Glutamatergic neuron (in vitro differentiated cells): Measurements from ENCODE around the gene PPIF. TPM values are rescaled to one million over a fixed set of nuclear protein-coding genes. Genes with fewer than 3 reads are reported as not detected.
A peak's percentile ranks its signal among the peaks of the same experiment; 100 is the strongest.

ENCODE experiments used
- DNase-seq: peaks from one replicate; pipeline ENCODE4 v3.0.0; 2022
- H3K27ac Mint-ChIP-seq: one replicate; pipeline ENCODE4 v1.8.0; 2020; ENCODE audit warnings: mild to moderate bottlenecking, mixed read lengths, inconsistent platforms; ENCODE audit not compliant: unreplicated experiment
- H3K27me3 Mint-ChIP-seq: one replicate; pipeline ENCODE4 v1.8.0; 2020; ENCODE audit warnings: mild to moderate bottlenecking, moderate library complexity, mixed read lengths, inconsistent platforms; ENCODE audit not compliant: unreplicated experiment
- H3K36me3 Mint-ChIP-seq: one replicate; pipeline ENCODE4 v1.8.0; 2020; ENCODE audit warnings: mild to moderate bottlenecking, mixed read lengths, inconsistent platforms; ENCODE audit not compliant: unreplicated experiment
- H3K4me1 Mint-ChIP-seq: one replicate; pipeline ENCODE4 v1.8.0; 2020; ENCODE audit warnings: mild to moderate bottlenecking, low read depth, mixed read lengths, inconsistent platforms; ENCODE audit not compliant: unreplicated experiment
- H3K4me3 Mint-ChIP-seq: one replicate; pipeline ENCODE4 v1.8.0; 2020; ENCODE audit warnings: mild to moderate bottlenecking, mixed read lengths, inconsistent platforms; ENCODE audit not compliant: unreplicated experiment
- H3K9me3 Mint-ChIP-seq: one replicate; pipeline ENCODE4 v1.8.0; 2020; ENCODE audit warnings: mild to moderate bottlenecking, moderate library complexity, mixed read lengths, inconsistent platforms; ENCODE audit not compliant: unreplicated experiment
- CTCF ChIP-seq: fragments of 200-600 bp; sonication (generic); IDR thresholded peaks from one replicate; pipeline ENCODE4 v1.5.0; 2021; ENCODE audit not compliant: partially characterized antibody, unreplicated experiment
- total RNA-seq: library from RNA; stranded (reverse); fragmentation: NEBNext Ultra II Directional; extraction: Animal tissue kit (Norgen Biotek cat#: 25700); gene quantifications from one replicate; pipeline ENCODE4 v1.2.1, GENCODE V29; 2021; ENCODE audit not compliant: unreplicated experiment

PPIF gene
- total RNA-seq, 1 donor from 2014 or later = 24.2 TPM

DNA sequence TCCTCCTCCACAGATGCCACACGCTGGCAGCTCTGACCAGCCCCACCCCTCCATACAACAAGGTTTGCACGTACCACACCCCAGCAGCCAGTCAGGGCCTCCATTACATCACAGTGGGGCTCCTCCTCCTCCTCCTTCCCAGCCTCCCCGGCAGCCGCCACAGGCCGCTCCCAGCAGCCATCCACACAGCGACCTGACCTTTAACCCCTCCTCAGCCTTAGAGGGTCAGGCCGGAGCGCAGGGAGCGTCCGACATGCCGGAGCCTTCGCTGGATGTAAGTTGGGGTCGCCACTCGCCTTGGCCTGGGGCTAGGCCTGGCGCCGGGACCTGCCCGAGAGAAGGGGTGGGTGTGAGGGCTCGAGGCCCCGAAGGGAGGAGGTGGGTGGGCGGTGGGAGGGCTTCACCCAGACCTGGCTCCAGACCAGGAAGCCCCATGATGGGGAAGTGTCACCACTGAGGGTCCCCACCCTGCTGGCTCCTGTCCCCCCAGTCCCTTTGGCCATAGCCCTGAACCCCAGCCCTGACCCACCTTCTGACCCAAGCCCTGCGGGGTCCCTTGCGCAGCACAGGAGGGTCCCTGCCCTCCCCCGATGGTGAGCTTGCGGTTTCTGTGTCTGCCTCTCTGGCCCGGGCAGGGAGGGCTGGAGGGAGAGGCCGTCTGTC is 36.2 kb upstream of the PPIF start:
- Mint-ChIP-seq H3K4me1 (peaks cover 28% of the 10 kb centered on the region), H3K27ac (peak overlapping the region; percentile 84), H3K9me3 (peaks cover 40% of the 10 kb centered on the region), H3K4me3 (peak overlapping the region; percentile 16), H3K36me3 (peaks cover 10% of the 10 kb centered on the region), H3K27me3 (peaks cover 30% of the 10 kb centered on the region)
- no peak for TF ChIP-seq CTCF
- peak; percentile 27 for DNase-seq

GRCh38 chr10:79311581-79312407 is 35.5 kb upstream of the PPIF start:
- H3K36me3 Mint-ChIP-seq = peaks cover 10% of the 10 kb centered on the region

DNA sequence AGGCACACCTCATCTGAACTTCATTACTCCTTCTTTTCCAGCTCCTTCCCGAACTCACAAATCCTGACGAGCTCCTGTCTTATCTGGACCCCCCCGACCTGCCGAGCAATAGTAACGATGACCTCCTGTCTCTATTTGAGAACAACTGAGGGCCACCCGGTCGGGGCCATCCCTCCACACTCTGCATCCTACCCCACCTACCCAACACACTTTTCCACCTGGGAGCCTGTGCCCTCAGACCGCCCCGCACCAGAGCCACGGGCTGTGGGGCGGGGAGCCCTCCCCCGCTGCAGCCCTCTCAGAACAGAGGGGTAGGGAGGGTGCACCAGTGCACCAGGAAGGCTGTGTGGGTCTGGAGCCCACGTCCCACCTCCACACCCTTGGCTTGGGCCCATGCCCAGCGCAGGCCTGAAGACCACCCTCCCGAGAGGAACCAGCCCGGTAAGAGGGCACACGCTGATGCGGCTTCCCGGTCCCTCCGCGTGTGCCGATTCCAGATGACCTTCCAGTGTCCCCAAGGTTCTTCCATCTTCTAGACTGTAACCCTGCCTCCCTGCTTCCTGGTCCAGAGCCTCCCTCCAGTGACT is 34.6 kb upstream of the PPIF start:
- peaks cover 27% of the 10 kb centered on the region for H3K27me3 Mint-ChIP-seq
- peak overlapping the region; percentile 82 for H3K27ac Mint-ChIP-seq
- H3K9me3 Mint-ChIP-seq = peaks cover 43% of the 10 kb centered on the region
- no peak for TF ChIP-seq CTCF
- H3K36me3 Mint-ChIP-seq = peaks cover 8% of the 10 kb centered on the region
- peak overlapping the region; percentile 65 for H3K4me3 Mint-ChIP-seq
- no peak for DNase-seq
- peaks cover 41% of the 10 kb centered on the region for H3K4me1 Mint-ChIP-seq

More at GRCh38 chr10:79311581-79312407, 35.5 kb upstream of the PPIF start:
- H3K4me3 Mint-ChIP-seq = no peak overlapping the region
- H3K27ac Mint-ChIP-seq = peak overlapping the region; percentile 72
- no peak for TF ChIP-seq CTCF
- H3K9me3 Mint-ChIP-seq = peaks cover 40% of the 10 kb centered on the region
- H3K4me1 Mint-ChIP-seq = peaks cover 32% of the 10 kb centered on the region
- no peak for DNase-seq
- peaks cover 28% of the 10 kb centered on the region for H3K27me3 Mint-ChIP-seq

DNA sequence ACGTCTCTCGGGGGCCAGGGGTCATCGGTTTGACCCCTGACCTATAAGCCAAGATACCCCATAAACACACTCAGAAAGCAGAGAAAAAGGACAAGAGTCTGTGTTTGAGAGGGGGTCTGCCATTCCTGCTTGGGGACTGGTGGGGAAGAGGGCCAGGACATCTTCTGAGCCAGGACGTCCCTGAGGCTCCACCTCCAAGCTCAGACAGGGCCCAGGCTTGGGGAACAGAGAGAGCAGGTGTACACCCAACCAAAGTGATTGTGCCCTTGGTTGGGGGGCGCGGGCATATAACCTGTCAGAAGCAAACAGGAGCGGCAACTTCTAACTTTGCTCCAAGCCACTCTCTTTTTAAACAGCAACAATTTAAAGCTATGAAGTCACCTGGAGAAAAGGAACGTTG is 33.9 kb upstream of the PPIF start:
- peaks cover 39% of the 10 kb centered on the region for H3K9me3 Mint-ChIP-seq
- no peak for TF ChIP-seq CTCF
- H3K4me1 Mint-ChIP-seq = peaks cover 42% of the 10 kb centered on the region
- no peak for DNase-seq
- no peak overlapping the region for H3K4me3 Mint-ChIP-seq
- H3K27ac Mint-ChIP-seq = peak overlapping the region; percentile 73
- H3K36me3 Mint-ChIP-seq = peaks cover 5% of the 10 kb centered on the region
- peaks cover 29% of the 10 kb centered on the region for H3K27me3 Mint-ChIP-seq
